HG03066 (cell line): ENCODE measurements around the gene STXBP6.

Experiments
- ATAC-seq: cut with Tn5 transposase; IDR thresholded peaks from one replicate; pipeline ENCODE4 v1.9.1; 2021; ENCODE audit warnings: low read depth; ENCODE audit not compliant: unreplicated experiment

Gene STXBP6

GRCh38 chr14:24921903-24922302 lies 128.0 kb downstream of the STXBP6 start:
- ATAC-seq, result no peak

GRCh38 chr14:24920265-24921075 lies 129.5 kb downstream of the STXBP6 start:
- ATAC-seq, result no peak

- no peak for ATAC-seq
Measured at GRCh38 chr14:24918822-24919221, 131.1 kb downstream of the STXBP6 start.

GRCh38 chr14:24915958-24916595 lies 133.9 kb downstream of the STXBP6 start:
- ATAC-seq, result no peak

GRCh38 chr14:24915403-24915921 lies 134.5 kb downstream of the STXBP6 start:
- no peak for ATAC-seq

GRCh38 chr14:24913746-24914145 lies 136.2 kb downstream of the STXBP6 start:
- ATAC-seq, result no peak

- ATAC-seq, result no peak
Measured at GRCh38 chr14:24913021-24913420, 136.9 kb downstream of the STXBP6 start.

GRCh38 chr14:24911324-24912109 lies 138.4 kb downstream of the STXBP6 start:
- no peak for ATAC-seq

- ATAC-seq, result no peak
Measured at GRCh38 chr14:24910408-24910986, 139.4 kb downstream of the STXBP6 start.

GRCh38 chr14:24909523-24910302 lies 140.2 kb downstream of the STXBP6 start:
- ATAC-seq, result no peak

- no peak for ATAC-seq
Measured at GRCh38 chr14:24908592-24909236, 141.2 kb downstream of the STXBP6 start.

- no peak for ATAC-seq
Measured at GRCh38 chr14:24904533-24904932, 145.4 kb downstream of the STXBP6 start.

- ATAC-seq, result no peak
Measured at GRCh38 chr14:24903337-24903736, 146.6 kb downstream of the STXBP6 start.

- no peak for ATAC-seq
Measured at GRCh38 chr14:24900269-24901100, 149.5 kb downstream of the STXBP6 start.

GRCh38 chr14:24897793-24898192 lies 152.2 kb downstream of the STXBP6 start:
- no peak for ATAC-seq

- ATAC-seq, result no peak
Measured at GRCh38 chr14:24895622-24896021, 154.3 kb downstream of the STXBP6 start.

GRCh38 chr14:24895243-24895583 lies 154.7 kb downstream of the STXBP6 start:
- ATAC-seq, result no peak

GRCh38 chr14:24894583-24895242 lies 155.2 kb downstream of the STXBP6 start:
- ATAC-seq, result no peak
